ENCODE measurements around the gene APOL6.

Gene APOL6, protein sequence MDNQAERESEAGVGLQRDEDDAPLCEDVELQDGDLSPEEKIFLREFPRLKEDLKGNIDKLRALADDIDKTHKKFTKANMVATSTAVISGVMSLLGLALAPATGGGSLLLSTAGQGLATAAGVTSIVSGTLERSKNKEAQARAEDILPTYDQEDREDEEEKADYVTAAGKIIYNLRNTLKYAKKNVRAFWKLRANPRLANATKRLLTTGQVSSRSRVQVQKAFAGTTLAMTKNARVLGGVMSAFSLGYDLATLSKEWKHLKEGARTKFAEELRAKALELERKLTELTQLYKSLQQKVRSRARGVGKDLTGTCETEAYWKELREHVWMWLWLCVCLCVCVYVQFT

DNA sequence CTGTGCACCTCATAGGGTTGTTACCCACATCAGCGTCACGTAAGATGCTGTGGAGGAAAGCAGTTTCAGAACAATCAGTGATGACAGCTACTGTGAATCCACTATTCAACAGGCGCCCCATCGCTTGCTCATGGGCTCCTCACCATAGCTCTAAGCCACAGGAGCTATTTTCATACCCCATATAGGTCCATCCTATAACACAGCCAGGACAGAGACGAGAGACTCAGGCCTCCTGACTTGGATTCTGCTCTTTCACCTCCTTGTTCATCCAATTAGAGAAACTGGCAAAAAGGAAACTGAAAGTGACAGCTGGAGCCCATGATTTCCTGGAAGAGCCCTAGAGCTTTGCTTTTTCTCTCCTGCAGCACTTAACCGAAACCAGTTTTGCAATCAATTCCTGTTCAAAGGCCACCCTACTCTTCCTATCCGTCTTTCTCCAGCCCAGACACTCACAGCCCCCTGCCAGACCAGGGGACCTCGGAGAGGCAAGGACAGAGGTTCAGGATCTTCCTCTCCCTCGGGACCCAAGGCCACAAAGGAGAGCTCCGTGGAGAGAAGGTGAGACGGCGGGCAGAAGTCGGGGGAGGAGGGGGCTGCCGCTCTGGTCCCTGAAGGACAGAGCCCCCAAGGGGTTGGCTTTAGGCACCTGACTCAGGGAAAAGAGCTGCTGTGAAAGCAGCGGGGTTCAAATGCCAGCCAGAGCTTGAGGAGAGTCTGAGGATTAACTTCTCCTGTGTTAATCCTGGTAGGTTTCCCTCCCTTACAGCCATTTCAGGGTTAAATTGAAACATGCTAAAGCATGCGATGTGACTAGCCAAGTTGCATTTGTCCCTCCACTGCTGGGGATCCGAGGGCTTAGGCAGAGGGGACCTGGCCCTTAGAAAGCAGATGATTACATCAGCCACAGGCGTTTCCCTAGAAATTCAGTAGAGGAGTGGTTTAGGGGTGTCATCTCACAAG lies at the start of gene APOL6:
Gene APOL6, plus strand, starts transcription at position 381 of the 960 bp plus-strand sequence. CDS start 7,980 bp downstream, outside the sequence.
- peak; percentile 40 for DNase-seq (ENCODE audit: low read depth)

DNA sequence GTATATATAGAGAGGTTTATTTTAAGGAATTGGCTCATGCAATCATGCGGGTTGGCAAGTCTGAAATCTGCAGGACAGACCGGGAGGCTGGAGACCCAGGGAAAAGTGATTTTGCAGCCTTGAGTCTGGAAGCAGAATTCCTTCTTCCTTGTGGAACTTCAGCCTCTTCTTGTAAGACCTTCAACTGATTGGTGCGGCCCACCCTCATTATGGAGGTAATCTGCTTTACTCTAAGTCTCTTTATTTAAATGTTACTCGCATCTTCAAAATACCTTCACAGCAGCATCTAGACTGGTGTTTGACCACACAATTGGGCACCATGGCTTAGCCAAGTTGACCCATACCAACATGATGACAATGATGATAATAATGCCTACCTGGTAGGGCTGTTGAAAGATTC lies 48.9 kb upstream of the APOL6 start:
- no peak for DNase-seq (ENCODE audit: low read depth)

DNA sequence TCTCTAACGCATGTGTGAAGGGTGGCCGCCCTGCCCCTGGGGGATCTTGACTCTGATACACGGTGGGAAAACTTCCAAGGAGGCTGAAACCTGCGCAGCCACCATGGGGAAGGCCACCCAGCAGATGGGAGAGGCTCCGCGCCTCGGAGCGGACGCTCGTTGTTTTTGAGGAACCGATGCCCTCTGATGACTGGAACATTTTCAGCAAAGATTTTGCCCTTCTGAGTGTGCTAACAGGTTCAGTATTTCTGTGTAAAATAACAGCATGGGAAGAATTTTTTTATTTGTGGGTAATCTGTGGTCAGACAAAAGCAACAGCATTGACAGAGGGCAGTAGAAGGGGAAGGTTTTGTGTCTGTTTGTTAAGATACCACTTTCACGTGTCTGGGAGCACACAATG lies 47.8 kb upstream of the APOL6 start:
- no peak for DNase-seq (ENCODE audit: low read depth)

DNA sequence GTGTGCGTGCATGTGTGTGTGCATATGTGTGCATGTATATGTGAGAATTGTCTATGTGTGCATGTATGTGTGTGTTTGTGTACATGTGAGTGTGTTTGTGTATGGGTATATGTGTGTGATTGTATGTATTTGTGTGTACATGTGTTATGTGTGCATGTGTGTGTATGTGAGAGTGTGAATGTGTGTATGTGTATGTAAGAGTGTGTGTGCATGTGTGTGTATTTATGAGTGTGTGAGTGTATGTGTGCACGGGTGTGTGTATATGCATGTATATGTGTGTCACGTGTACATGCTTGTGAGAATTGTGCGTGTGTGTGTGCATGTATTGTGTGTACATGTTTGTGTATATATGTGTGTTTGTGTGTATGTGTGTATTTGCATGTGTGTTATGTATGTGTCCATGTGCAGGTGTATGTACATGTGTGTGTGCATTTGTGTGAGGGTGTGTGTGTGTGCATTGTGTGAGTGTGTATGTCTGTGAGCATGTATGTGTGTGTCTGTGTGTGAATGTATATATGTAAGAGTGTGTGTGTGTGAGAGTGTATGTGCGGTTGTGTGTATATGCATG lies 47.1 kb upstream of the APOL6 start:
- no peak for DNase-seq (ENCODE audit: low read depth)

DNA sequence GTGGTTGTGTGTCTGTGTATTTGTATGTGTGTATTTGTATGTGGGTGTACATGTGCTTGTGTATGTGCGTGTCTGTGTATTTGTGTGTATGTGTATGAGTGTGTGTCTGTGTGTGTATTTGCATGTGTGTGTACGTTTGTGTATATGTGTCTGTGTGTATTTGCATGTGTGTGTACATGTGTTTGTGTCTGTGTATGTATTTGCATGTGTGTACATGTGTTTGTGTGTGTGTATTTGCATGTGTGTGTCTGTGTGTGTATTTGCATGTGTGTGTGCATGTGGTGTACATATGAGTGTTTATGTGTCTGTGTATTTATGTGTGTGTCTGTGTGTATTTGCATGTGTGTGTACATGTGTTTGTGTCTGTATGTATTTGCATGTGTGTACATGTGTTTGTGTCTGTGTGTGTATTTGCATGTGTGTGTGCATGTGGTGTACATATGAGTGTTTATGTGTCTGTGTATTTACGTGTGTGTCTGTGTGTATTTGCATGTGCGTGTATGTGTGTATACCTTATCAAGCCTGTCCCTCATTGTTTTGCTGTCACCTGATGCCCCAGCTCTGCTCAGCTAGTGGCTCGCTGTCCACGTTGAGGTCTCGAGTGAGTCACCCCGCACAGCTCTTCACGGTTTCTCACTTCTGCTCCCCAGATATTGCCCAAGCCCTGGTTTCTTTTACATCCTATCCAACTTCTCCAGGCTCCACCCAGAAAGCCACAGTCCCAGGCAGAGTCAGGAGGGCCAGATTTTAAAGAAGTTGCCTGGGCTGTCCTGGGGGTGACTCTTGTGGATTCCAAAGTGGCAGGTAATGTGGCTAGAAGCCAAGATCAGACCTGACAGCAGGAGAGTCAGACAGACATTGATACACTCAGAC lies 46.3 kb upstream of the APOL6 start:
- no peak for DNase-seq (ENCODE audit: low read depth)

DNA sequence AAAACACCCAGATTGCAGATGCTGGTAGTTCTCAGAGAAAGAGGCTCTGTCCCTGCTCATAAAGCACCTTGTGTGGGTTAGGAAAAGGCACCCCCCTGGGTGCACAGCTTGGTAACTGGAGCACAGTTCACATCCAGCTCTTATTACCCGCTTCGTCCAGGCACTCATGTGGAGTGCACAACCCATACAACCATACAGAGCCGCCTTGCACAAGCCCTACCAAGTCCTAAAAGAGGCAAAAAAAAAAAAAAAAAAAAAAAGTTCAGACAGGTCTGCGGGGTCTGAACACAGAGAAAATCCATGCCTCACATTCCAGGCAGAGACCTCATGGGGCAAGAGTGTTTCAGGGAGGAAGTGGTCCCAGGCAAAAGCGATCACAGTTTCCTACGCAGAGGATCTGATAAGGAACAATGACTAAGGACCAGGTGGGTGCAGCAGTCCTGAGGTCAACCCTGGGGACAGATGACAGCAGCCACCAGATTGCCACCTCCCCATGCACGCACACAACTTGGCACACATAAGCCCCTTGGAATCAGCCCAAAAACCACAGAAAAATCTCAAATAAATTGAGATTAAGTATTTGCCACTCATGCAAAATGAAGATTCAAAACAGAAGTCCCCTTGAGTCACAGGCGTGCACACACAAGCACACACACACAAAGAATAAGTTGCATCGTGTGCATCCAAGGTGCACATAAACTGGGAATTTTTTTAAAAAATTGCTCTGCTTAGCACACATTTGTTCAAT lies 43.5 kb upstream of the APOL6 start:
- DNase-seq (ENCODE audit: low read depth), result no peak

DNA sequence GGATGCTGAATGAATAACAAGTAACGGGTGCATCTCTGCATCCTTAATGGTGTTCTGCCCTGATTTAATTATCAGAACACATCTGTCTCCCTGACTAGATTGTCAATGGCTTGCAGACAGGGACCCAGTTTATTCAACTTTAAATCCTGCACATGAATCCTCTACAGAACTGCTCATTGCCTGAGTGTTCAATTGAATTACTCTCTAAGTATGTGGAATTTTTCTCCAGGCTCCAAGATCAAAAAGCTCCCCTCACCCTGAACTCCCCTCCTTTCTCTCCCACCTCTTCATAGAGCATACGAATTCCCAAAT lies 42.9 kb upstream of the APOL6 start:
- DNase-seq (ENCODE audit: low read depth), result no peak

DNA sequence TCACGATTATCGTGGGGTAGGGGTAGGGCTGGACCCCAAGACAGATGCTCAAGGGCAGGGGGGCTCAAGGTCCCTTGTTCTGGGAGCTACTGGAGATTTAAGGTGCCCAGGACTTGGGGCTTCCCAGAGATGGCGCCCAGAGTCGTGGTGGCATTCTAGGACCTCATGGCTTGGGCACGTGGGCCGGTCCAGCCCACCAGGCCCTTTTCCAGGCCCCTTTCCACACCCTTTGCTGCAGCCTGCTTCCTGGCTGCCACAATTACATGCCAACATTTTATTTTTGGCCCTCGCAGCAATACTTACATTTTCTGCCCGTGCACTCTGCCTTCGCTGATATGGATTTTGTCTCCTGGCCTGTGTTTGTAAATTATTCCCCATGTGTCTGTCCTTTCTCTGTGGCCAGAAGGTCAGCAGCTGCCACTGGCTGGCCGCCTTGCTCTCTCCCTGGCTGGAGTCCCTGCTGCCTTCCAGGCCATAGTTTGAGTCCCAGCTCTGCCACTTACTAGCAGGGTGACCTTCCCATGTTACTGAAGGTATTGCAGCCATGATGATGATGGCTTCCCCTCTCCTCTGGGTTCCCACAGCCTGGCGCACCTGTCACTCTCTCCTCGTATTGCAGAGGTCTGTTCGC lies 42.3 kb upstream of the APOL6 start:
- no peak for DNase-seq (ENCODE audit: low read depth)

DNA sequence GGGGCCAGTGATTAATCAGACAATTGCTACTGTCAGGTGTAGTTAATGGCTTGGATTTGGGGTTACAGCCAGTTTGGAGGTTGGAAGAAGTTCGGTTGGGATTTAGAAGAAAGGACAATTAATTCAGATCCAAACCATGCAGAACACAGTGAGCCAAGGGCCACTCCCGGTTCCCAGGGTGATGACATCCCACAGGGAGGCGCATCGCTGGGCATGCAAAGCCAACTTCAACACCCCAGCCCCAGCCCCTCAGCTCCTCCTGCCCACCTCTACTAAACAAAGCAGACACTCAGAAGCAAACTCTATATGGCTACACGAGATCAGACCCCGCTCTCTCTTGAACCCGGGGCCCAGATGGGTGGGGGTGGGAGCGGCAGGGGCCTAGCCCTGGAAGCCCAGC lies 41.3 kb upstream of the APOL6 start:
- no peak for DNase-seq (ENCODE audit: low read depth)

DNA sequence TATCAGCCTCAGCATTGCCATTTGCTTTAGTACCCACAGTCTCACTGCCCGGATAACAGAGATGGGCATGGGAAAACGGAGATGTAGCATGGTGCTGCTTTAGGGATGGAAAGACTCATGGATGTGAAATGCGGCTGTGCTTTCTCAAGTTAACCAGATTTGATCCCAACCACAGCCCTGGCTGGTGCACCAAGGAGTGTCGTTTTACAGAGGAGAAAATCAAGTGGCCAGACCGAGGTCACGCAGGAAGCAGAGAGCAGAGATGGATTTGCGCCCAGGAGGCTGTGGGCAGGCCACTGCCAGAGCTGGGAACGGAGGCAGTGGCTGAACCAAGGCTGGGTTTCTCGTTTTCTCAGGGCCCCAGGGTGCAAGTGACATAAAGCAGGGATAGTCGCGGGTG lies 40.2 kb upstream of the APOL6 start:
- DNase-seq (ENCODE audit: low read depth), result no peak

DNA sequence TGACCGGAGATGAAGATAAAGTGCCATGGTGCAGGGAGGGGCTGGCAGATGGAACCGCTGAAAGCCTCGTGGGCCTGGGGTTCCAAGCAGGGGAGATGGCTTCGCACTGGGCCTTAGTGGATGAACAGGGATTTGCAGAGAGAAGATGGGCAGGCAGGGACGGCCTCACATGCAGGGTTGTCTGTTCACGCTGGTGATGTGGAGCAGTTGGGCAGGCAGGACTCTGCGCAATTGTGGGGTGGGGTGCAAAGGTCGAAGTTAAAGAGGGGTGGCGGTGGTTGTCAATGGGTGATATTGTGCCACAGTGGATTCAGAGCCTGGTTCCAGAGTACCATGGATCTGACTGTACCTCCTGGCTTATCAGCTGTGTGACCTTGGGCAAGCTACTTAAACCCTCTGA lies 39.0 kb upstream of the APOL6 start:
- DNase-seq (ENCODE audit: low read depth), result no peak

DNA sequence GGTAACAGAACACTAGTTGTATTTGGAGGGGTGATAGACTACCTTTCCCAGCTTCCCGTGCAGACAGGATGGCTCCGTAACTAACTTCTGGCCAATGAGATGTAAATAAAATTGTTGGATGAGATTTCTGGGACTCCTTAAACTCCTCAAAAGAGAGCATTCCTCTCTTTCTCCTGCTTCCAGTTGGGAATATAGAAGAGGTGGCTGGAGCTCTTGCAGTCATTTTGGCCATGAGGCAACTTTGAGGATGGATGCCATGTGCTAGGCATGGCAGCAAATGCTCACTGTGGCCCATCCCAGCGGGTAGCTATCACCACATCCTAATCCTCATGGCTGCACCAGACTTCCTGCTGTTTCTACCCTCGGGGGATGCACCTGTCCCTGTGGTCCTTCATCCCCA lies 38.5 kb upstream of the APOL6 start:
- DNase-seq (ENCODE audit: low read depth), result no peak

DNA sequence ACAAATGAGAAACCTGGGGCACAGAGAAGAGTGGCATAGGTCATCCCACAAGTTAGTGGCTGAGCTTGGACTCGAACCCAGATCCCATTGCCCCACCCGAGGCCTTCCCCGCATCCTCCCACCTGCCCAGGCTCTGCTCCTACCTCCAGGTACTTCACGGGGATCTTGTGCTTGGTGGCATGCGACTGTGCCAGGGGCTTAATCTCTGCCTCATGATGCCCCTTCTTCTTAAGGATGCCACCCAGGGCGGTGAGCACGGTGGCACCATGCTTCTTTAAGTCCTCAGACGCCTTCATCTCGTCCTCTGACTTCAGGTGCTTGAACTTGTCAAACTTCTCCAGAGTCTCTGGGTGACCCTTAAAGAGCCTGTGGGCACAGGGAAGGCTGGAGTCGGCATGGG lies 37.5 kb upstream of the APOL6 start:
- no peak for DNase-seq (ENCODE audit: low read depth)

DNA sequence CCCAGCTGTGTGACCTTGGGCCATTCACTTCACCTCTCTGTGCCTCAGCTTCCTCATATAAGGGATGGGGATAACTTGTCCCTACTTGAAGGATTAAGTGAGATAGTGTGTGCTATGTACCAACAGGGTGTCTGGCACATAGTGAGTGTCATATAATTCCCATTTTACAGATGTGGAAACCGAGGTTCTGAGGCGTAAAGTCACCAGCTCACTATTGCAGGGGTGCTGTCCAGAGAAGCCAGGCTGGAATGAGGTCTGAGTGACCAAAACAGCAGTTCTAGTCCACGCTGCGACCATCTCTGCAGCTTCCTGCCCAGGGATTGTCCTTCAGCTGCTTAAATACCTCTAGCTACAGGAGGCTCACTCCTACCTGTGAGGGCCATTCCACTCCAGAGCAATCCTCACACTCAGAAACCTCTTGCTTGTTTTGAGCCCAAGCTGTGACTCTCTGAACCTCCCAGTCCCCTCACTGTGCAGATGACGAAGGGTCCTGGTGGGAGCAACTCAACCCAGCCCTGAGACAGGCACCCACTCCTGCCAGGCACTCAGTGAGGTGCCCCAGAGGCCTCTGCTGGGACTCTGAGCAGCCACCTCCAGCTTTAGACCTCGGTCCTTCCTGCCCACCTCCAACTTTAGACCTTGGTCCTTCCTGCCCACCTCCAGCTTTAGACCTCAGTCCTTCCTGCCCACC lies 36.9 kb upstream of the APOL6 start:
- DNase-seq (ENCODE audit: low read depth), result no peak

DNA sequence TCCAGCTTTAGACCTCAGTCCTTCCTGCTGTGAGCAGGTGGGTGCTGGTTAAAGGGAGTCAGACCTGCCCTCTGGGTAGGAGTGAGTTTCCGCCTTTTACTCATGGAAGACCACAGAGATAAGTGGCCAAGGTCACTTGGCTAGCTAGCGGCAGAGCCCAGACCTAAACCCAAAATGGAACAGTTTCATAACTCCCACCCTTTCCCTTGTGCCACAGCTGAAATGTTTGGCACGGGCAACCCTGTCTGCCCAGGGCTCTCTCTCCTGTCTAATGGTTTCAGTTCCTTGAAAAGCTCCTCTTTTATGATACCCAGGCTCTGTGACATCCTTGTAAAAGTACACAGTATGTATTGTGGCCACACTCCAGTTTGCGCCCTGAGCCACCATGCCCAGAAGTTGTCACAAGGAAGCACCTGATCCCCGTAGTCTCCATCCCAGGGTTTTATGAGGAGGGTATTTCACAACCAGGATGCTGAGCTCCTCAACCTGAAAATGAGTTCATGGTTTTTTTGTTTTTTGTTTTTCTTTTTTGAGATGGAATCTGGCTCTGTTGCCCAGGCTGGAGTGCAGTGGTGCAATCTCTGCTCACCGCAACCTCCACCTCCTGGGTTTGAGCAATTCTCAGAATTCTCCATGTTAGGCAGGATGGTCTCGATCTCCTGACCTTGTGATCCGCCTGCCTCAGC lies 36.2 kb upstream of the APOL6 start:
- no peak for DNase-seq (ENCODE audit: low read depth)

DNA sequence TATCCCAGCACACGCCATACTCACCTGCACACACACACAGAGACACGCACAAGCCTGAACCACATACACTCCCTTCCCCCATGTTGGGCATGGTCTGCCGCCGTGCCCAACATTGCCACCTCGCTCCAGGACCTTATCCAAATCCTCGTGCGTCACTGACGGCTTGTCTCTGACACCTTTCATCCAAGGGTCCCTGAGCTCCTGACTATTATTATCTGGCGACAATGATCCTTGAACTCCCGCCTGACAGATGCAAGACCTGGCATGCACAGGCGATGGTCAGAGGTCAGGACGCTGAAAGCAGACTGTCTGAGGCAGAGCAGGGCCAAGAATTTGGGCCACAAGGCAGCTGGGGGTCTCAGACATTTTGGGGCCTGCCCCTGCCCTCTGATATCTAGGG lies 35.3 kb upstream of the APOL6 start:
- no peak for DNase-seq (ENCODE audit: low read depth)

DNA sequence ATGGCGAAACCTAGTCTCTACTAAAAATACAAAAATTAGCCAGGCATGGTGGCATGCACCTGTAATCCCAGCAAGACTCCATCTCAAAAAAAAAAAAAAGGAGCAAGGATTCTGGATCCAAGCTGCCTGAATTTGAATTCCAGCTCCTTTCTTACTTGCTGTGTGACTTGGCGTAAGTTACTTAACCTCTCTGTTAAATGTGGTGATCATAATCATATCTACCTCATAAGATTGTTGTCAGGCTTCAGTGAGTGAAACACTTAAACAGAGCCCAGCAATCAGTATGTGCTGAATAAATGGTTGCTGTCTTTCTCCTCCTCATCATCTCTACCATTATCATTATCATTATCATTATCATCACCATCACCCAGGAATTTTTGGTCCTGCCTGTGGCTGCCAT lies 33.8 kb upstream of the APOL6 start:
- DNase-seq (ENCODE audit: low read depth), result no peak

DNA sequence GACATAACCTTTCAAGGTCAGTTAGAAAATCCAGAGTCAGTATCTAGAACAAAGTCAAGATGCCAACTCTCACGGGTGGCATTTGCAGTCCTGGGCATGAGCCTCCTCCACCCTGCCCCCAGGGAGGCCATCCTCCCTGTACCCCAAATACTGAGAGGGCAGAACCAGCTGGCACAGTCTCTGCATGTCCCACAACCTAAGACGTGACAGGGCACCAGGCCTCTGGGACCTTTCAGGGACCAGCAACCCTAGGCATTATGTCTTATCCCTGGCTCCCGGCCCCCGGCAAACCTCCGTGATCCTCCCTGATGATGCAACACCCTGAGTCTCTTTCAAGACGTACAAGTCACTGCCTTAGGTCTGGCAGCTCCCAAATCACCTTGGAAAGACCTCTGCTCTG lies 33.1 kb upstream of the APOL6 start:
- DNase-seq (ENCODE audit: low read depth), result no peak

DNA sequence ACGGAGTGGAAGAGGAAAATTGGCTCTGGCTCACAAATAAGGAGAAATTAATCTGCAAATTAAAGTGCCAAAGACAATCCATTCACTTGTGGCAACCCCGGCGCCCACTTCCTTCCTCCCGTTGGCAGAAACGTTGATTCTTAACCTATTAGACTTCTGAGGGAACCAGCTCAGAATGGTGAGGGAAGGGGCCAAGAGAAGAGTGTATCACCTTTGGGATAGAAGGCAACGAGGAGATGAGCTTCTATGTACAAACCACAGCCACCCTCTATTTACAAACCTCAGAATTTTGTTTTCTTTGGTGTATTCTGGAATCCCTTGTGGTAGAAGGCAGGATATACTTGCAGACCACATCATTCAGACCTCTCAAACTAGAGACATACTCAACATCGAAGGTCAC lies 32.2 kb upstream of the APOL6 start:
- DNase-seq (ENCODE audit: low read depth), result no peak
